NOMO-1 treated with DMSO at 0.1 percent for 48 hours (cell line): ENCODE results near the gene SEMA4A.

Experiments
- DNase-seq: peaks from one replicate; lab custom pipeline; 2025; ENCODE audit not compliant: unreplicated experiment; lab: John Stamatoyannopoulos, UW

The SEMA4A gene

GRCh38 chr1:156134716-156135435 is 18.5 kb upstream of the SEMA4A start:
- no peak for DNase-seq

- DNase-seq: no peak
These were observed 17.2 kb upstream of the SEMA4A start for GRCh38 chr1:156135930-156136871.

GRCh38 chr1:156136970-156137483 is 16.4 kb upstream of the SEMA4A start:
- DNase-seq: no peak

- no peak for DNase-seq
These were observed 14.9 kb upstream of the SEMA4A start for GRCh38 chr1:156138458-156138867.

GRCh38 chr1:156140879-156141707 is 12.3 kb upstream of the SEMA4A start:
- no peak for DNase-seq

GRCh38 chr1:156143765-156144489 is 9.5 kb upstream of the SEMA4A start:
- DNase-seq: no peak

- no peak for DNase-seq
These were observed 8.6 kb upstream of the SEMA4A start for GRCh38 chr1:156144742-156145141.

- DNase-seq: no peak
These were observed 7.8 kb upstream of the SEMA4A start for GRCh38 chr1:156145650-156146019.

GRCh38 chr1:156146020-156146768 is 7.2 kb upstream of the SEMA4A start:
- DNase-seq: peak; percentile 81

- DNase-seq: no peak
These were observed 6.5 kb upstream of the SEMA4A start for GRCh38 chr1:156146769-156147405.

- peak; percentile 86 for DNase-seq
These were observed 5.2 kb upstream of the SEMA4A start for GRCh38 chr1:156148216-156148615.

GRCh38 chr1:156149374-156150332 is 3.7 kb upstream of the SEMA4A start:
- DNase-seq: no peak

- DNase-seq: no peak
These were observed 2.9 kb upstream of the SEMA4A start for GRCh38 chr1:156150333-156151011.

- DNase-seq: peak; percentile 57
These were observed 2.2 kb upstream of the SEMA4A start for GRCh38 chr1:156151093-156151688.

GRCh38 chr1:156152628-156153027 is 757 bp upstream of the SEMA4A start:
- DNase-seq: no peak

GRCh38 chr1:156154317-156154749 is 948 bp downstream of the SEMA4A start:
- peak; percentile 96 for DNase-seq
